ENCODE data around the gene CDK11A. TPM values are rescaled to one million over a fixed set of nuclear protein-coding genes. Genes with fewer than 3 reads are reported as not detected.
"Not testable (repeated sequence)": the region's sequence is repeated elsewhere in the genome, so short reads cannot be mapped to it uniquely, and the experiment has no call there.

CDK11A gene
- total RNA-seq, 1 experiment from 2014 or later: 18.6 TPM

GRCh38 chr1:1671365-1672119, 52.6 kb downstream of the CDK11A start:
- Histone ChIP-seq H3K27me3 (ENCODE audit: control insufficient read depth, insufficient read depth, low read length) (no peaks in the 10 kb centered on the region), H3K36me3 (replicated peaks; ENCODE audit: control insufficient read depth, insufficient read depth, low read length) (peaks cover 3% of the 10 kb centered on the region), H3K4me3 (ENCODE audit: insufficient read depth, low read depth, low read length) (no peak overlapping the region)
- DNase-seq: peak; percentile 44

- H3K36me3 ChIP-seq (replicated peaks; ENCODE audit: control insufficient read depth, insufficient read depth, low read length): peaks cover 5% of the 10 kb centered on the region
- no peak overlapping the region for H3K4me3 ChIP-seq (ENCODE audit: insufficient read depth, low read depth, low read length)
- H3K27me3 ChIP-seq (ENCODE audit: control insufficient read depth, insufficient read depth, low read length): no peaks in the 10 kb centered on the region
- peak; percentile 36 for DNase-seq
These were observed 53.3 kb downstream of the CDK11A start for GRCh38 chr1:1670866-1671265.

GRCh38 chr1:1669468-1670440, 54.4 kb downstream of the CDK11A start:
- Histone ChIP-seq H3K36me3 (replicated peaks; ENCODE audit: control insufficient read depth, insufficient read depth, low read length) (peaks cover 8% of the 10 kb centered on the region), H3K27me3 (ENCODE audit: control insufficient read depth, insufficient read depth, low read length) (no peaks in the 10 kb centered on the region), H3K4me3 (ENCODE audit: insufficient read depth, low read depth, low read length) (no peak overlapping the region)
- DNase-seq: peak; percentile 36

- Histone ChIP-seq H3K4me3 (ENCODE audit: insufficient read depth, low read depth, low read length) (no peak overlapping the region), H3K27me3 (ENCODE audit: control insufficient read depth, insufficient read depth, low read length) (no peaks in the 10 kb centered on the region), H3K36me3 (replicated peaks; ENCODE audit: control insufficient read depth, insufficient read depth, low read length) (peaks cover 7% of the 10 kb centered on the region)
- DNase-seq: no peak
These were observed 57.6 kb downstream of the CDK11A start for GRCh38 chr1:1666526-1666925.

- Histone ChIP-seq H3K27me3 (ENCODE audit: control insufficient read depth, insufficient read depth, low read length) (no peaks in the 10 kb centered on the region), H3K36me3 (replicated peaks; ENCODE audit: control insufficient read depth, insufficient read depth, low read length) (peaks cover 7% of the 10 kb centered on the region), H3K4me3 (ENCODE audit: insufficient read depth, low read depth, low read length) (no peak overlapping the region)
- peak; percentile 88 for DNase-seq
These were observed 58.3 kb downstream of the CDK11A start for GRCh38 chr1:1665815-1666251.

- DNase-seq: peak; percentile 25
- H3K27me3 ChIP-seq (ENCODE audit: control insufficient read depth, insufficient read depth, low read length): no peaks in the 10 kb centered on the region
These were observed 59.0 kb downstream of the CDK11A start for GRCh38 chr1:1664941-1665814.

GRCh38 chr1:1664318-1664717, 59.8 kb downstream of the CDK11A start:
- not testable (repeated sequence) for H3K4me3 ChIP-seq (ENCODE audit: insufficient read depth, low read depth, low read length); H3K27me3 ChIP-seq (ENCODE audit: control insufficient read depth, insufficient read depth, low read length)

More at GRCh38 chr1:1664941-1665814, 59.0 kb downstream of the CDK11A start:
- Histone ChIP-seq H3K4me3 (ENCODE audit: insufficient read depth, low read depth, low read length) (no peak overlapping the region), H3K36me3 (replicated peaks; ENCODE audit: control insufficient read depth, insufficient read depth, low read length) (peaks cover 7% of the 10 kb centered on the region)

GRCh38 chr1:1662830-1663560, 61.2 kb downstream of the CDK11A start:
- DNase-seq; H3K4me3 ChIP-seq (ENCODE audit: insufficient read depth, low read depth, low read length); H3K27me3 ChIP-seq (ENCODE audit: control insufficient read depth, insufficient read depth, low read length); H3K36me3 ChIP-seq (replicated peaks; ENCODE audit: control insufficient read depth, insufficient read depth, low read length): not testable (repeated sequence)

More at GRCh38 chr1:1664318-1664717, 59.8 kb downstream of the CDK11A start:
- not testable (repeated sequence) for H3K36me3 ChIP-seq (replicated peaks; ENCODE audit: control insufficient read depth, insufficient read depth, low read length); DNase-seq

GRCh38 chr1:1662392-1662791, 61.8 kb downstream of the CDK11A start:
- H3K27me3 ChIP-seq (ENCODE audit: control insufficient read depth, insufficient read depth, low read length); H3K4me3 ChIP-seq (ENCODE audit: insufficient read depth, low read depth, low read length); H3K36me3 ChIP-seq (replicated peaks; ENCODE audit: control insufficient read depth, insufficient read depth, low read length); DNase-seq: not testable (repeated sequence)

GRCh38 chr1:1658583-1659549, 65.3 kb downstream of the CDK11A start, which contains the start of gene CDK11B:
CDK11B (minus strand) TSS chr1:1659004; CDS start chr1:1657485, 1,519 bp downstream.
- H3K4me3 ChIP-seq (ENCODE audit: insufficient read depth, low read depth, low read length): peak within 1 kb of the TSS; percentile 71
- not testable (repeated sequence) for H3K36me3 ChIP-seq (replicated peaks; ENCODE audit: control insufficient read depth, insufficient read depth, low read length); H3K27me3 ChIP-seq (ENCODE audit: control insufficient read depth, insufficient read depth, low read length)
- DNase-seq: peak; percentile 95
